Ishikawa (cell line): ENCODE results near the gene UBXN10.

ENCODE experiments used
- CEBPB ChIP-seq: IDR thresholded peaks from 2 replicates; pipeline ENCODE4 v1.6.1; 2012
- CREB1 ChIP-seq: IDR thresholded peaks from 2 replicates; pipeline ENCODE4 v1.6.1; 2012; ENCODE audit warnings: low read depth
- EGR1 ChIP-seq: IDR thresholded peaks from 2 replicates; pipeline ENCODE4 v1.6.1; 2012
- EP300 ChIP-seq: IDR thresholded peaks from 2 replicates; pipeline ENCODE4 v1.6.1; 2012; ENCODE audit warnings: borderline replicate concordance
- FOXM1 ChIP-seq: IDR thresholded peaks from 2 replicates; pipeline ENCODE4 v1.6.1; 2012; ENCODE audit warnings: low read depth, borderline replicate concordance
- MAX ChIP-seq: IDR thresholded peaks from 2 replicates; pipeline ENCODE4 v1.6.1; 2012
- RAD21 ChIP-seq: IDR thresholded peaks from 2 replicates; pipeline ENCODE4 v1.6.1; 2012; ENCODE audit warnings: low read depth
- REST ChIP-seq: IDR thresholded peaks from 2 replicates; pipeline ENCODE4 v1.6.1; 2012; ENCODE audit warnings: low read depth, mild to moderate bottlenecking
- TAF1 ChIP-seq: IDR thresholded peaks from 2 replicates; pipeline ENCODE4 v1.6.1; 2012; ENCODE audit warnings: low read depth, mild to moderate bottlenecking
- TCF12 ChIP-seq: IDR thresholded peaks from 2 replicates; pipeline ENCODE4 v1.6.1; 2012; ENCODE audit warnings: low read depth
- TEAD4 ChIP-seq: IDR thresholded peaks from 2 replicates; pipeline ENCODE4 v1.6.1; 2012
- USF1 ChIP-seq: IDR thresholded peaks from 2 replicates; pipeline ENCODE4 v1.6.1; 2012
- YY1 ChIP-seq: IDR thresholded peaks from 2 replicates; pipeline ENCODE4 v1.6.1; 2012; ENCODE audit warnings: low read depth
- ZBTB7A ChIP-seq: IDR thresholded peaks from 2 replicates; pipeline ENCODE4 v1.6.1; 2012; ENCODE audit warnings: low read depth

GRCh38 chr1:20240012-20240411, 54.1 kb downstream of the UBXN10 start:
- TF ChIP-seq CEBPB = no peak
- TF ChIP-seq REST = no peak
- TF ChIP-seq ZBTB7A = no peak
- TF ChIP-seq EP300 = no peak
- no peak for TF ChIP-seq EGR1
- no peak for TF ChIP-seq RAD21
- no peak for TF ChIP-seq TAF1
- no peak for TF ChIP-seq TCF12
- TF ChIP-seq USF1 = no peak
- no peak for TF ChIP-seq CREB1
- no peak for TF ChIP-seq FOXM1
- TF ChIP-seq YY1 = no peak
- no peak for TF ChIP-seq TEAD4
- no peak for TF ChIP-seq MAX
